HS-27A (cell line): ENCODE results near the gene PCNX1.

Source experiments
- DNase-seq: peaks from one replicate; pipeline ENCODE4 v3.0.0-alpha.2; 2012; ENCODE audit warnings: low read depth, missing footprints

Gene PCNX1

GRCh38 chr14:71086567-71086966 is 179.3 kb downstream of the PCNX1 start:
- no peak for DNase-seq

GRCh38 chr14:71089971-71090370 is 182.7 kb downstream of the PCNX1 start:
- DNase-seq = no peak

GRCh38 chr14:71094722-71095121 is 187.5 kb downstream of the PCNX1 start:
- no peak for DNase-seq

- DNase-seq = no peak
Observed at GRCh38 chr14:71096947-71097346, 189.7 kb downstream of the PCNX1 start.

- peak; percentile 22 for DNase-seq
Observed at GRCh38 chr14:71103662-71104484, 196.6 kb downstream of the PCNX1 start.

GRCh38 chr14:71105177-71105576 is 197.9 kb downstream of the PCNX1 start:
- no peak for DNase-seq

GRCh38 chr14:71107921-71108320 is 200.7 kb downstream of the PCNX1 start:
- DNase-seq = no peak

GRCh38 chr14:71108398-71109119 is 201.3 kb downstream of the PCNX1 start:
- DNase-seq = no peak

GRCh38 chr14:71113376-71113775 is 206.1 kb downstream of the PCNX1 start:
- no peak for DNase-seq

GRCh38 chr14:71114565-71114964 is 207.3 kb downstream of the PCNX1 start:
- DNase-seq = no peak

- no peak for DNase-seq
Observed at GRCh38 chr14:71115306-71115705, 208.0 kb downstream of the PCNX1 start.

- DNase-seq = no peak
Observed at GRCh38 chr14:71115821-71116567, 208.7 kb downstream of the PCNX1 start.

GRCh38 chr14:71116568-71117122 is 209.4 kb downstream of the PCNX1 start:
- DNase-seq = no peak

- no peak for DNase-seq
Observed at GRCh38 chr14:71117839-71118743, 210.8 kb downstream of the PCNX1 start.

GRCh38 chr14:71119075-71119474 is 211.8 kb downstream of the PCNX1 start:
- no peak for DNase-seq

GRCh38 chr14:71119832-71120231 is 212.6 kb downstream of the PCNX1 start:
- no peak for DNase-seq

GRCh38 chr14:71121001-71121400 is 213.7 kb downstream of the PCNX1 start:
- no peak for DNase-seq

- no peak for DNase-seq
Observed at GRCh38 chr14:71121711-71122110, 214.5 kb downstream of the PCNX1 start.

- DNase-seq = no peak
Observed at GRCh38 chr14:71122866-71123565, 215.8 kb downstream of the PCNX1 start.

- no peak for DNase-seq
Observed at GRCh38 chr14:71123579-71124135, 216.4 kb downstream of the PCNX1 start.
